Stomach (tissue), 4 donors: ENCODE measurements around the gene KCNH6.

Experiments used
- EP300 ChIP-seq: sonication (generic); formaldehyde crosslinking; IDR thresholded peaks from one replicate; pipeline ENCODE4 v1.6.1; 2017; ENCODE audit warnings: antibody characterized with exemption
- POLR2A ChIP-seq, 4 donors: fragments of 450-650 bp; IDR thresholded peaks; one replicate each; pipeline ENCODE4 v1.6.1; 2016; ENCODE audit warnings: antibody characterized with exemption in 4 of 4, control low read depth in 2 of 4, mild to moderate bottlenecking in 1 of 4, moderate library complexity in 1 of 4
- POLR2AphosphoS5 ChIP-seq, 3 donors: sonication (generic); formaldehyde crosslinking; IDR thresholded peaks; one replicate each; pipeline ENCODE4 v1.6.1; 2016; ENCODE audit warnings: antibody characterized with exemption in 3 of 3
- TF ChIP-seq, protein P1 (sequence below), 7 experiments: fragments of 450-650 bp in 4 of 7; fragments of 200-600 bp in 3 of 7; sonication (generic) in 3 of 7; IDR thresholded peaks; one replicate each; pipeline ENCODE4 v1.5.1; 2016 to 2019; ENCODE audit warnings: antibody characterized with exemption in 7 of 7, control low read depth in 2 of 7, mild to moderate bottlenecking in 1 of 7

DNA sequence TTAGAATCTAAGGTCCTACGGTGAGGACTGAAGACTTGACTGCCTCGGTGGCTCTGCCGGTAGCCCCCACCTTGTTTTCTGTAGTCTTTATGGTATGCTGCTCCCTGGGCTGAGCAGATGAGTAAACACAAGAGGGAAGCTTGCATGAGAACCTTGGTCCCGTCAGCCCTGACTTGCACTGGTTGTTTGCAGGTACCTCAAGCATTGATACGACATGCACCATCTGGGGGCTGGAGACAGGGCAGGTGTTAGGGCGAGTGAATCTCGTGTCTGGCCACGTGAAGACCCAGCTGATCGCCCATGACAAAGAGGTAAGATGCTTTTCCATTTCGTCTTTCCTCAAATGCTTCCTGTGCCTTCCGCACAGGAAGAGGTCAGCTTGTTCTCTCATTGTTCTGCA lies 56.5 kb downstream of the KCNH6 start:
- TF ChIP-seq, protein P1, sequence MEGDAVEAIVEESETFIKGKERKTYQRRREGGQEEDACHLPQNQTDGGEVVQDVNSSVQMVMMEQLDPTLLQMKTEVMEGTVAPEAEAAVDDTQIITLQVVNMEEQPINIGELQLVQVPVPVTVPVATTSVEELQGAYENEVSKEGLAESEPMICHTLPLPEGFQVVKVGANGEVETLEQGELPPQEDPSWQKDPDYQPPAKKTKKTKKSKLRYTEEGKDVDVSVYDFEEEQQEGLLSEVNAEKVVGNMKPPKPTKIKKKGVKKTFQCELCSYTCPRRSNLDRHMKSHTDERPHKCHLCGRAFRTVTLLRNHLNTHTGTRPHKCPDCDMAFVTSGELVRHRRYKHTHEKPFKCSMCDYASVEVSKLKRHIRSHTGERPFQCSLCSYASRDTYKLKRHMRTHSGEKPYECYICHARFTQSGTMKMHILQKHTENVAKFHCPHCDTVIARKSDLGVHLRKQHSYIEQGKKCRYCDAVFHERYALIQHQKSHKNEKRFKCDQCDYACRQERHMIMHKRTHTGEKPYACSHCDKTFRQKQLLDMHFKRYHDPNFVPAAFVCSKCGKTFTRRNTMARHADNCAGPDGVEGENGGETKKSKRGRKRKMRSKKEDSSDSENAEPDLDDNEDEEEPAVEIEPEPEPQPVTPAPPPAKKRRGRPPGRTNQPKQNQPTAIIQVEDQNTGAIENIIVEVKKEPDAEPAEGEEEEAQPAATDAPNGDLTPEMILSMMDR (IDR thresholded peaks at IDR 0.05): no peak
- TF ChIP-seq POLR2A (IDR thresholded peaks at IDR 0.05) (no peak), POLR2AphosphoS5 (IDR thresholded peaks at IDR 0.05) (no peak), EP300 (no peak)
